ENCODE results near the gene ARHGAP24. TPM values are rescaled to one million over a fixed set of nuclear protein-coding genes. Genes with fewer than 3 reads are reported as not detected.
"Not testable (repeated sequence)": the region's sequence is repeated elsewhere in the genome, so short reads cannot be mapped to it uniquely, and the experiment has no call there.

ARHGAP24 gene
- total RNA-seq, 4 donors from 2014 or later = 41.6 to 71.2 (median 62.0) TPM

DNA sequence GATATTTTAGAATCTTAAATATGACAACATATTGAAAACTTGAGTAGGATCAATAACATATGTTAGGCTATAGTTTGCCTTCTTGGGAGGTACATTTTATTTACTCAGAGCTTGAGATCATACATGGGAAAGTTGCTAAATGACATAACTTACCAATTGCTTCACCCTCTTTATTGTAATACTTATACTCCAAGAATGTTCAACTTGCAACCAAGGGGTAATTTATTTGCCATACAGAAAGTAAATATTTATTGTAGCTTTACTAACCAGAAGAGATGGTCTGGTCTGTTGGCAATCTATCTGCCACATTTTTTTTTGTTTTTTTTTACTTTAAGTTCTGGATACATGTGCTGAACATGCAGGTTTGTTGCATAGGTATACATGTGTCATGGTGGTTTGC, 426.6 kb downstream of the ARHGAP24 start:
- no peaks in the 10 kb centered on the region for H3K4me1 ChIP-seq
- no peaks in the 10 kb centered on the region for H3K9me3 ChIP-seq
- no peaks in the 10 kb centered on the region for H3K36me3 ChIP-seq
- DNase-seq (ENCODE audit: low spot score in 2 of 2) = no peak
- no peak overlapping the region for H3K27ac ChIP-seq
- no peaks in the 10 kb centered on the region for H3K27me3 ChIP-seq
- TF ChIP-seq POLR2A (IDR thresholded peaks at IDR 0.05) (no peak), EP300 (IDR thresholded peaks at IDR 0.05) (no peak)
- TF ChIP-seq, protein P1, sequence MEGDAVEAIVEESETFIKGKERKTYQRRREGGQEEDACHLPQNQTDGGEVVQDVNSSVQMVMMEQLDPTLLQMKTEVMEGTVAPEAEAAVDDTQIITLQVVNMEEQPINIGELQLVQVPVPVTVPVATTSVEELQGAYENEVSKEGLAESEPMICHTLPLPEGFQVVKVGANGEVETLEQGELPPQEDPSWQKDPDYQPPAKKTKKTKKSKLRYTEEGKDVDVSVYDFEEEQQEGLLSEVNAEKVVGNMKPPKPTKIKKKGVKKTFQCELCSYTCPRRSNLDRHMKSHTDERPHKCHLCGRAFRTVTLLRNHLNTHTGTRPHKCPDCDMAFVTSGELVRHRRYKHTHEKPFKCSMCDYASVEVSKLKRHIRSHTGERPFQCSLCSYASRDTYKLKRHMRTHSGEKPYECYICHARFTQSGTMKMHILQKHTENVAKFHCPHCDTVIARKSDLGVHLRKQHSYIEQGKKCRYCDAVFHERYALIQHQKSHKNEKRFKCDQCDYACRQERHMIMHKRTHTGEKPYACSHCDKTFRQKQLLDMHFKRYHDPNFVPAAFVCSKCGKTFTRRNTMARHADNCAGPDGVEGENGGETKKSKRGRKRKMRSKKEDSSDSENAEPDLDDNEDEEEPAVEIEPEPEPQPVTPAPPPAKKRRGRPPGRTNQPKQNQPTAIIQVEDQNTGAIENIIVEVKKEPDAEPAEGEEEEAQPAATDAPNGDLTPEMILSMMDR (IDR thresholded peaks at IDR 0.05) = no peak
- H3K4me3 ChIP-seq = no peak overlapping the region

DNA sequence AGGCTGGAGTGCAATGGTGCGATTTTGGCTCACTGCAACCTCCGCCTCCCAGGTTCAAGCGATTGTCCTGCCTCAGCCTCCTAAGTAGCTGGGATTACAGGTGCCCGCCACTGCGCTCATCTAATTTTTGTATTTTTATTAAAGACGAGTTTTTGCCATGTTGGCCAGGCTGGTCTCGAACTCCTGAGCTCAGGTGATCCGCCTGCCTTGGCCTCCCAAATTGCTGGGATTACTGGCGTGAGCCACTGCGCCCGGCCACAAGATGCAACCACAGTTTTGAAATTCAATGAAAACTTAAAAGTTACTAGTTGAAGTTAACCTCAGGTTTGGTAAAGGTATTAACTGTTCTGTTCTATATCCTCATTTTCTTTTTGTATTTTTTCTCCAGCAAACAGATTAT, 427.7 kb downstream of the ARHGAP24 start:
- not testable (repeated sequence) for H3K4me1 ChIP-seq; H3K4me3 ChIP-seq; H3K27me3 ChIP-seq; H3K36me3 ChIP-seq; H3K9me3 ChIP-seq; DNase-seq (ENCODE audit: low spot score in 2 of 2); H3K27ac ChIP-seq
- 97% methylated on average over 11 of the region's 11 CpGs for WGBS, 2 donors

DNA sequence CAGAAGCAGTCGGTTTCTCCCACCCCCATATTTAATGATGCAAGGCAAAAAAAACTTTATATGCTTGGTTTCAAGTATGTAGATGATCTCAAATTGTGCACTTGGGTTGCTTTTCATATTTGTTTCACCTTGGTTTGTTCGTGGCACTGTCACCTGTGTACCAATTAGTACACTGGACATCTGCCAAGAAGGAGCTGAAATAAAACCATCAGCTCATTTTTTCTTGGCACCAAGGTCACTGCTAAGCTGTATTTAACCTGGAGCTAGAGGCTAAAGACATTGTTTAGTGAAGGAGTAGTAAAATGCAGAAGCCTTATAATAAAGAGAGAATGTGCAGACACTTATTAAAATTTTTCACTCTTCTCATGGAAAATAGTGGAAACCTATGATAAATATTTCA, 430.8 kb downstream of the ARHGAP24 start:
- Histone ChIP-seq H3K9me3 (no peaks in the 10 kb centered on the region), H3K4me3 (no peak overlapping the region), H3K27me3 (no peaks in the 10 kb centered on the region), H3K36me3 (no peaks in the 10 kb centered on the region), H3K27ac (no peak overlapping the region), H3K4me1 (peaks cover 0 to under 1% (median 0%) of the 10 kb centered on the region in 4 donors)
- TF ChIP-seq, protein P1 (IDR thresholded peaks at IDR 0.05) = no peak
- TF ChIP-seq EP300 (IDR thresholded peaks at IDR 0.05) = no peak
- TF ChIP-seq POLR2A (IDR thresholded peaks at IDR 0.05) = no peak
- no peak for DNase-seq (ENCODE audit: low spot score in 2 of 2)
- WGBS, 2 donors = 74 to 77% methylated on average over 2 of the region's 2 CpGs

DNA sequence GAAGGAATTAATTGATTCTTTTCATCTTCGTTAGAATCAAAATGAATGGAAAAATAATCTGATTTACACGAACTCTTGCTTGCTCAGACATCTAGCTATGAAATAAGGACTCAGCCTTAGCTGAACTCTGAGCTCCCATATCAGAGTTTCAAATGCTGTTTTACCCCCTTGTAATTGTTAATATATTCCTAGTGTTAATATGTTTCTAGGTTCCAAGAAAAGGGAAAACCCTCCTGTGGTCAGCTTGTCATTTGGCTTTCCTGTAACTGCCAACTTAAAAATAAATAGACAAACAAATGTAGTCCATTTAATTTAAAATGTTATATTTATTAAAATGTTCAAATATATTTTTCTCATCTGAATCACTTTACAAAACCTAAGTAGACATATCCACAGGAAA, 432.1 kb downstream of the ARHGAP24 start:
- Histone ChIP-seq H3K9me3 (no peaks in the 10 kb centered on the region), H3K27me3 (no peaks in the 10 kb centered on the region), H3K27ac (no peak overlapping the region), H3K4me1 (peaks cover 0 to 4% (median 0%) of the 10 kb centered on the region in 4 donors), H3K36me3 (no peaks in the 10 kb centered on the region), H3K4me3 (no peak overlapping the region)
- WGBS, 2 donors = 91 to 96% methylated on average over 2 of the region's 2 CpGs
- TF ChIP-seq, protein P1 (IDR thresholded peaks at IDR 0.05) = no peak
- TF ChIP-seq POLR2A (IDR thresholded peaks at IDR 0.05) (no peak), EP300 (IDR thresholded peaks at IDR 0.05) (no peak)
- no peak for DNase-seq (ENCODE audit: low spot score in 2 of 2)

DNA sequence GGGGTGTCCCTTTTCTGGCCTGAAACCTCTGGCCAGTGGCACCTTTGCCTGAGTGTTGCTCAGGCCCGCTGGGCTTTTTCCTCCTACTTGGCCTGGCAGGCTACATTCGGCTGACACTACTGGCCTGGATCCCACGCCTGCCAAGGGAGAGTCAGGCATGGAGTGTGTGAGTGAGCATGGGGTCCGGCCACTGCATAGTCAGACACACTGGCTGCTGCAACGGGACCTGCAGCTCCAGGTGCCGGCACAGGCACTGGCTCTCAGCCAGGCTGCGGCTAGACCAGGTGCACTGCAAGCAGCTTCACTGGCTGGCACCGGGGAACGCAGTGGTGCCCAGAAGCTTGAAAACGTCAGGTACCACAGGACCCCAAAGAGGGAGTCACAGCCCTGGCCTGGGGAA, 434.9 kb downstream of the ARHGAP24 start:
- WGBS, 2 donors = 73 to 79% methylated on average over 6 to 10 of the region's 10 CpGs
- no peak for DNase-seq (ENCODE audit: low spot score in 2 of 2)

More for the DNA sequence above, 434.9 kb downstream of the ARHGAP24 start:
- H3K27me3 ChIP-seq = no peaks in the 10 kb centered on the region
- H3K4me1 ChIP-seq = peaks cover 0 to 4% (median 0%) of the 10 kb centered on the region in 4 donors
- no peak overlapping the region for H3K27ac ChIP-seq
- H3K9me3 ChIP-seq = no peaks in the 10 kb centered on the region
- TF ChIP-seq EP300 (IDR thresholded peaks at IDR 0.05) = no peak
- TF ChIP-seq, protein P1 (IDR thresholded peaks at IDR 0.05) = no peak
- TF ChIP-seq POLR2A (IDR thresholded peaks at IDR 0.05) = no peak
- no peaks in the 10 kb centered on the region for H3K36me3 ChIP-seq
- no peak overlapping the region for H3K4me3 ChIP-seq
